DND-41 (cell line): Measurements from ENCODE around the gene SLC6A3.

Experiments used
- ATAC-seq: fragments of 200-7000 bp; cut with Tn5 transposase; 3 replicates; pipeline ENCODE4 v1.9.1; 2021; ENCODE audit warnings: low read depth; ENCODE audit not compliant: insufficient read depth
- DNase-seq: peaks from one replicate; pipeline ENCODE4 v3.0.0-alpha.2; 2020
- H2AFZ ChIP-seq: 2 replicates; pipeline ENCODE4 v1.6.0; 2012; ENCODE audit warnings: low read depth, low read length
- H3K27ac ChIP-seq: 2 replicates; pipeline ENCODE4 v1.5.1; 2012; ENCODE audit warnings: low read length, inconsistent platforms
- H3K27me3 ChIP-seq: fragments of 200-600 bp; sonication (generic); 2 replicates; pipeline ENCODE4 v1.6.0; 2012; ENCODE audit warnings: low read length, mild to moderate bottlenecking, inconsistent platforms; ENCODE audit not compliant: insufficient read depth, poor library complexity
- H3K36me3 ChIP-seq: 2 replicates; pipeline ENCODE4 v1.5.1; 2012; ENCODE audit warnings: low read length, inconsistent platforms; ENCODE audit not compliant: insufficient read depth
- H3K4me1 ChIP-seq: 2 replicates; pipeline ENCODE4 v1.5.1; 2012; ENCODE audit warnings: mild to moderate bottlenecking, low read length; ENCODE audit not compliant: insufficient read depth
- H3K4me2 ChIP-seq: 2 replicates; pipeline ENCODE4 v1.6.0; 2012; ENCODE audit warnings: mild to moderate bottlenecking, moderate library complexity, low read length, inconsistent platforms; ENCODE audit not compliant: insufficient read depth
- H3K4me3 ChIP-seq, 2 experiments: fragments of 200-600 bp in 1 of 2; shearing (Covaris generic) in 1 of 2; 2 replicates each; pipeline ENCODE4 v1.5.1; 2012 to 2016; ENCODE audit warnings: inconsistent platforms in 2 of 2, low read length in 2 of 2, mild to moderate bottlenecking in 2 of 2, low read depth in 1 of 2, moderate library complexity in 1 of 2
- H3K79me2 ChIP-seq: 2 replicates; pipeline ENCODE4 v1.6.0; 2012; ENCODE audit warnings: low read length, inconsistent platforms; ENCODE audit not compliant: insufficient read depth
- H3K9ac ChIP-seq: 2 replicates; pipeline ENCODE4 v1.6.0; 2012; ENCODE audit warnings: low read depth, mild to moderate bottlenecking, inconsistent platforms, low read length, moderate library complexity
- H3K9me3 ChIP-seq: 2 replicates; pipeline ENCODE4 v1.5.1; 2012; ENCODE audit warnings: low read length, moderate library complexity, mild to moderate bottlenecking, inconsistent platforms; ENCODE audit not compliant: insufficient read depth, severe bottlenecking
- H4K20me1 ChIP-seq: 2 replicates; pipeline ENCODE4 v1.6.0; 2012; ENCODE audit warnings: low read length; ENCODE audit not compliant: insufficient read depth
- CTCF ChIP-seq: IDR thresholded peaks from 2 replicates; pipeline ENCODE4 v1.5.1; 2012; ENCODE audit warnings: borderline replicate concordance, low read length, moderate library complexity, mild to moderate bottlenecking; ENCODE audit not compliant: poor library complexity, severe bottlenecking; ENCODE audit errors: extremely low read depth
- EZH2 ChIP-seq: IDR thresholded peaks from 3 replicates; pipeline ENCODE4 v1.6.1; 2012; ENCODE audit warnings: borderline replicate concordance, low read depth, mild to moderate bottlenecking, moderate library complexity, low read length, inconsistent platforms; ENCODE audit not compliant: severe bottlenecking

The SLC6A3 gene

GRCh38 chr5:1378866-1379659 is 66.2 kb downstream of the SLC6A3 start:
- Histone ChIP-seq H3K27me3 (no peaks in the 10 kb centered on the region), H3K9me3 (no peaks in the 10 kb centered on the region), H3K27ac (no peak overlapping the region), H3K4me3 (no peak overlapping the region), H3K4me1 (no peaks in the 10 kb centered on the region), H3K79me2 (no peaks in the 10 kb centered on the region), H4K20me1 (no peaks in the 10 kb centered on the region), H3K4me2 (no peak overlapping the region), H3K36me3 (no peaks in the 10 kb centered on the region), H2AFZ (no peak overlapping the region), H3K9ac (no peak overlapping the region)
- no peak for ATAC-seq
- no peak for TF ChIP-seq EZH2
- TF ChIP-seq CTCF = no peak
- no peak for DNase-seq

- Histone ChIP-seq H3K4me3 (no peak overlapping the region), H3K4me1 (no peaks in the 10 kb centered on the region), H2AFZ (no peak overlapping the region), H3K79me2 (no peaks in the 10 kb centered on the region), H3K9me3 (no peaks in the 10 kb centered on the region), H3K27me3 (no peaks in the 10 kb centered on the region), H3K9ac (no peak overlapping the region), H3K36me3 (no peaks in the 10 kb centered on the region), H3K27ac (no peak overlapping the region), H4K20me1 (no peaks in the 10 kb centered on the region), H3K4me2 (no peak overlapping the region)
- ATAC-seq (no peak), DNase-seq (no peak)
- TF ChIP-seq EZH2 (no peak), CTCF (no peak)
These were observed 67.1 kb downstream of the SLC6A3 start for GRCh38 chr5:1378096-1378495.

GRCh38 chr5:1376981-1377380 is 68.3 kb downstream of the SLC6A3 start:
- no peak overlapping the region for H3K4me2 ChIP-seq

More at GRCh38 chr5:1376981-1377380, 68.3 kb downstream of the SLC6A3 start:
- H3K4me1 ChIP-seq = no peaks in the 10 kb centered on the region
- H3K27ac ChIP-seq = no peak overlapping the region
- H3K27me3 ChIP-seq = no peaks in the 10 kb centered on the region
- H3K9me3 ChIP-seq = no peaks in the 10 kb centered on the region
- no peak overlapping the region for H2AFZ ChIP-seq
- TF ChIP-seq CTCF = no peak
- TF ChIP-seq EZH2 = no peak
- ATAC-seq (no peak), DNase-seq (no peak)
- no peaks in the 10 kb centered on the region for H3K36me3 ChIP-seq
- H3K4me3 ChIP-seq = no peak overlapping the region
- H3K79me2 ChIP-seq = no peaks in the 10 kb centered on the region
- no peaks in the 10 kb centered on the region for H4K20me1 ChIP-seq
- no peak overlapping the region for H3K9ac ChIP-seq
